ENCODE data around the gene TMEM33. TPM values are rescaled to one million over a fixed set of nuclear protein-coding genes. Genes with fewer than 3 reads are reported as not detected.

Gene TMEM33
- polyA plus RNA-seq, 3 donors = 21.7 to 61.6 (median 60.7) TPM

- no peaks in the 10 kb centered on the region for H3K36me3 ChIP-seq (replicated peaks in 1 of 2; ENCODE audit: control insufficient read depth in 1 of 2, insufficient read depth in 2 of 2, low read length in 2 of 2)
- intact Hi-C loops (cut with micrococcal nuclease) = no loop called here
- no peaks in the 10 kb centered on the region for H4K20me1 ChIP-seq (ENCODE audit: insufficient read depth, low read length)
- H3K4me3 ChIP-seq (replicated peaks in 1 of 3; ENCODE audit: low read depth in 2 of 3, low read length in 3 of 3) = no peak overlapping the region
- no peaks in the 10 kb centered on the region for H3K9me3 ChIP-seq (replicated peaks in 1 of 2; ENCODE audit: control insufficient read depth in 1 of 2, insufficient read depth in 1 of 2, low read length in 2 of 2)
- TF ChIP-seq, protein P1, sequence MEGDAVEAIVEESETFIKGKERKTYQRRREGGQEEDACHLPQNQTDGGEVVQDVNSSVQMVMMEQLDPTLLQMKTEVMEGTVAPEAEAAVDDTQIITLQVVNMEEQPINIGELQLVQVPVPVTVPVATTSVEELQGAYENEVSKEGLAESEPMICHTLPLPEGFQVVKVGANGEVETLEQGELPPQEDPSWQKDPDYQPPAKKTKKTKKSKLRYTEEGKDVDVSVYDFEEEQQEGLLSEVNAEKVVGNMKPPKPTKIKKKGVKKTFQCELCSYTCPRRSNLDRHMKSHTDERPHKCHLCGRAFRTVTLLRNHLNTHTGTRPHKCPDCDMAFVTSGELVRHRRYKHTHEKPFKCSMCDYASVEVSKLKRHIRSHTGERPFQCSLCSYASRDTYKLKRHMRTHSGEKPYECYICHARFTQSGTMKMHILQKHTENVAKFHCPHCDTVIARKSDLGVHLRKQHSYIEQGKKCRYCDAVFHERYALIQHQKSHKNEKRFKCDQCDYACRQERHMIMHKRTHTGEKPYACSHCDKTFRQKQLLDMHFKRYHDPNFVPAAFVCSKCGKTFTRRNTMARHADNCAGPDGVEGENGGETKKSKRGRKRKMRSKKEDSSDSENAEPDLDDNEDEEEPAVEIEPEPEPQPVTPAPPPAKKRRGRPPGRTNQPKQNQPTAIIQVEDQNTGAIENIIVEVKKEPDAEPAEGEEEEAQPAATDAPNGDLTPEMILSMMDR (IDR thresholded peaks at IDR 0.05) = no peak
- no peaks in the 10 kb centered on the region for H3K4me1 ChIP-seq (ENCODE audit: control insufficient read depth in 1 of 2, insufficient read depth in 2 of 2, low read length in 2 of 2)
- no peak overlapping the region for H2AFZ ChIP-seq (ENCODE audit: insufficient read depth, low read depth, low read length, poor library complexity, severe bottlenecking)
- H3K4me3 Mint-ChIP-seq = no peak overlapping the region
- no peak for DNase-seq
- H3K27me3 Mint-ChIP-seq (ENCODE audit: low read depth in 3 of 3) = peaks cover 15 to 26% (median 20%) of the 10 kb centered on the region in 3 donors
- H3K36me3 Mint-ChIP-seq = no peaks in the 10 kb centered on the region
- H3K4me2 ChIP-seq (replicated peaks; ENCODE audit: extremely low read depth, low read length, poor library complexity, severe bottlenecking) = no peak overlapping the region
- peaks cover 29 to 33% of the 10 kb centered on the region in 2 donors for H3K27me3 ChIP-seq (ENCODE audit: control insufficient read depth in 2 of 2, insufficient read depth in 2 of 2, low read length in 2 of 2)
- peaks cover 1% of the 10 kb centered on the region for H3K4me1 Mint-ChIP-seq
- no peak overlapping the region for H3K27ac Mint-ChIP-seq
- WGBS (ENCODE audit: insufficient coverage) = 25% methylated on average over 1 of the region's 2 CpGs
- no peaks in the 10 kb centered on the region for H3K79me2 ChIP-seq (ENCODE audit: insufficient read depth, low read length)
- H3K27ac ChIP-seq (ENCODE audit: low read depth in 1 of 2, low read length in 2 of 2) = no peak overlapping the region
- H3K9ac ChIP-seq (ENCODE audit: insufficient read depth, low read length, poor library complexity, severe bottlenecking) = no peak overlapping the region
- peaks cover 0 to 4% (median 0%) of the 10 kb centered on the region in 7 donors for H3K9me3 Mint-ChIP-seq
Observed at GRCh38 chr4:41890085-41890484, 45.1 kb upstream of the TMEM33 start.

DNA sequence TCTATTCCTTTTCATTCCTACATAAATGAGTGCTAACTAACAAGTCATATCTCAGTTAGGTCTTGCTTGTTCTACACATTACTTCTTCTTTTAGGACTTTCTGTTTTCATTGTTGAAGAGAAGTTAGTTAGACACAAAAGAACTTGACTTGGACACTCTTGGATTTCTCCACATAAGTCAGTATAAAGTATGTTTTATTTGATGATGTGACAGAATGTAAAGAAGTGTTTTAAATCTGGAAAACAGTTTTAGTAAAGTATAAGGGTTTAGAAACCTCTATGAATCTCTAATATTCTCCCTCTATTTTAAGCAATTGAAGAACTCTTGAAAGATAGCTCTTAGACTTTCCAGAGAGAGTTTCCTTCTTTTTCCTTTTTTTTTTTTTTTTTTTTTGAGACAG lies 38.6 kb upstream of the TMEM33 start:
- no peak for DNase-seq
- no peaks in the 10 kb centered on the region for H3K36me3 ChIP-seq (replicated peaks in 1 of 2; ENCODE audit: control insufficient read depth in 1 of 2, insufficient read depth in 2 of 2, low read length in 2 of 2)
- no peak overlapping the region for H3K9ac ChIP-seq (ENCODE audit: insufficient read depth, low read length, poor library complexity, severe bottlenecking)
- TF ChIP-seq, protein P1 (IDR thresholded peaks at IDR 0.05) = no peak
- peaks cover 0 to 6% of the 10 kb centered on the region in 2 donors for H3K27me3 ChIP-seq (ENCODE audit: control insufficient read depth in 2 of 2, insufficient read depth in 2 of 2, low read length in 2 of 2)
- no peak overlapping the region for H3K4me3 ChIP-seq (replicated peaks in 1 of 3; ENCODE audit: low read depth in 2 of 3, low read length in 3 of 3)
- peaks cover 0 to 8% of the 10 kb centered on the region in 2 donors for H3K9me3 ChIP-seq (replicated peaks in 1 of 2; ENCODE audit: control insufficient read depth in 1 of 2, insufficient read depth in 1 of 2, low read length in 2 of 2)
- Mint-ChIP-seq H3K27me3 (ENCODE audit: low read depth in 3 of 3) (peaks cover 0 to 3% (median 2%) of the 10 kb centered on the region in 3 donors), H3K4me1 (peaks cover 1% of the 10 kb centered on the region), H3K36me3 (no peaks in the 10 kb centered on the region), H3K4me3 (no peak overlapping the region), H3K27ac (no peak overlapping the region), H3K9me3 (peaks cover 7 to 16% (median 12%) of the 10 kb centered on the region in 7 donors)
- H3K27ac ChIP-seq (ENCODE audit: low read depth in 1 of 2, low read length in 2 of 2) = no peak overlapping the region
- H3K4me1 ChIP-seq (ENCODE audit: control insufficient read depth in 1 of 2, insufficient read depth in 2 of 2, low read length in 2 of 2) = no peaks in the 10 kb centered on the region
- no peak overlapping the region for H3K4me2 ChIP-seq (replicated peaks; ENCODE audit: extremely low read depth, low read length, poor library complexity, severe bottlenecking)
- H4K20me1 ChIP-seq (ENCODE audit: insufficient read depth, low read length) = no peaks in the 10 kb centered on the region
- no peaks in the 10 kb centered on the region for H3K79me2 ChIP-seq (ENCODE audit: insufficient read depth, low read length)
- no peak overlapping the region for H2AFZ ChIP-seq (ENCODE audit: insufficient read depth, low read depth, low read length, poor library complexity, severe bottlenecking)
- intact Hi-C loops (cut with micrococcal nuclease) = no loop called here
